Mesothelial cell of epicardium (in vitro differentiated cells): ENCODE data around the gene DGKH. TPM values are rescaled to one million over a fixed set of nuclear protein-coding genes. Genes with fewer than 3 reads are reported as not detected.

Source experiments
- DNase-seq, 2 experiments: peaks; one replicate each; pipeline ENCODE4 v3.0.0; 2021; ENCODE audit warnings: low spot score in 2 of 2; ENCODE audit not compliant: unreplicated experiment in 2 of 2
- H3K27ac Mint-ChIP-seq: 2 replicates; pipeline ENCODE4 v1.8.0; 2021; ENCODE audit warnings: mixed read lengths
- H3K27me3 Mint-ChIP-seq: 2 replicates; pipeline ENCODE4 v1.8.0; 2021; ENCODE audit warnings: low read depth, mixed read lengths
- H3K36me3 Mint-ChIP-seq: 2 replicates; pipeline ENCODE4 v1.8.0; 2021; ENCODE audit warnings: mixed read lengths
- H3K4me1 Mint-ChIP-seq: 2 replicates; pipeline ENCODE4 v1.8.0; 2021; ENCODE audit warnings: mixed read lengths
- H3K4me3 Mint-ChIP-seq: 2 replicates; pipeline ENCODE4 v1.8.0; 2021; ENCODE audit warnings: mild to moderate bottlenecking, moderate library complexity, mixed read lengths
- H3K9me3 Mint-ChIP-seq: 2 replicates; pipeline ENCODE4 v1.8.0; 2021; ENCODE audit warnings: mixed read lengths
- CTCF ChIP-seq: fragments of 200-600 bp; sonication (generic); IDR thresholded peaks from one replicate; pipeline ENCODE4 v1.5.0; 2021; ENCODE audit warnings: antibody characterized with exemption; ENCODE audit not compliant: unreplicated experiment
- total RNA-seq: library from RNA; stranded (reverse); gene quantifications from 3 replicates; pipeline ENCODE4 v1.2.1, GENCODE V29; 2021

Gene DGKH
- total RNA-seq, 1 donor from 2014 or later, result 9.2 TPM

- Mint-ChIP-seq H3K27ac (no peak overlapping the region), H3K4me3 (no peak overlapping the region), H3K27me3 (no peaks in the 10 kb centered on the region), H3K36me3 (no peaks in the 10 kb centered on the region), H3K4me1 (peaks cover 17% of the 10 kb centered on the region), H3K9me3 (peaks cover 4% of the 10 kb centered on the region)
- DNase-seq, result no peak
- TF ChIP-seq CTCF, result no peak
Observed at GRCh38 chr13:42109957-42110356, 61.5 kb downstream of the DGKH start.

DNA sequence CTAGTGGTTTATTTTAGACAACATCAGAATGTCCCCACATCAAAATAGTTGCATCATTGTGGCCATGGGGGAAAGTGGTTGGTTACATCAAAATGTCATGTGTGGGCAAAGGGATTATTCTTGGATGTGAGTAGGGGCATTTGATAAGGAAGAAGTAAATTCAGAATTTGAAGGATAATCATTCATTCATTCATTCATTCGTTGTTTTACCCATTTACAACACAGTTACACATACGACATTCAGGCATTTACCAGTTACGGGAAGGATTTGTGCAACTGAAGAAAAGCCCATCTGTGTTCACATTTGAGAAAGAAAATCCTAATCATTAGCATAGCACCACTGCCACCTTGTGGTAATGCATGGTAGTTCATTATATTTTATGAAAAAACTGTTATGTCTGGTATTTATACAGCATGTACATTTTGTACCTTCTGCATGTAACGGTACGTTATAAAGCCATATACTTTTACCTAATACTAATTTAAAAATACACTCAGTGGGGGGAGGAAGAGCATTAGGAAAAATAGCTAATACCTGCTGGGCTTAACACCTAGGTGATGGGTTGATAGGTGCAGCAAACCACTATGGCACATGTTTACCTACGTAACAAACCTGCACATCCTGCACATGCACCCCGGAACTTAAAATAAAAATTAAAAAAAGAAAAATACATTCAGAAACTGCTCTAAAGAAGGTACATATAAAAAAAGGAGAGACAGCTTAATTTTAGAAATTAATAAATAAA, 62.1 kb downstream of the DGKH start:
- H3K9me3 Mint-ChIP-seq, result peaks cover 4% of the 10 kb centered on the region
- H3K36me3 Mint-ChIP-seq, result no peaks in the 10 kb centered on the region
- peak; percentile 98 for TF ChIP-seq CTCF
- H3K27ac Mint-ChIP-seq, result no peak overlapping the region
- H3K27me3 Mint-ChIP-seq, result no peaks in the 10 kb centered on the region
- H3K4me1 Mint-ChIP-seq, result peaks cover 16% of the 10 kb centered on the region
- H3K4me3 Mint-ChIP-seq, result no peak overlapping the region
- no peak for DNase-seq

DNA sequence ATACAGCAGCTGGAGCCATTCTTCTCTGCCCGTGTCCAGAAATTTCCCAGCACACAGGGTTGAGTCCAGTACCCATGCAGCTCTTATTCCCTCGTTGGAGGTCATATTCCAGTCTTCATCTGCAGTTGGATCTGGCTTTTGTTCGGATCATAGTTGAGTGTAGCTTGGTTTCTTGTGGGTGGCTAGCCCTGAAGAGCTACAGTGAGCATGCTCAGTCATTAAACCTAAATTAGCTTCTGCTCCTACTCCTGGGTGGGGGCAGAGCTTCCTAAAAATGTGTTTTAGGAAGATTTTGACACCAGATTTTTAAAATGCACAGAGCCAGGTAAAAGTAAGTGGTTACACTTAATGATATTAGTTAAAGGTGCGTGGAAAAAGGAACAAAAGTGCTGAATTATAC, 64.4 kb downstream of the DGKH start:
- peaks cover 18% of the 10 kb centered on the region for H3K4me1 Mint-ChIP-seq
- no peak overlapping the region for H3K27ac Mint-ChIP-seq
- H3K36me3 Mint-ChIP-seq, result no peaks in the 10 kb centered on the region
- H3K4me3 Mint-ChIP-seq, result no peak overlapping the region
- no peak for DNase-seq
- peaks cover 4% of the 10 kb centered on the region for H3K9me3 Mint-ChIP-seq
- H3K27me3 Mint-ChIP-seq, result no peaks in the 10 kb centered on the region
- TF ChIP-seq CTCF, result no peak

DNA sequence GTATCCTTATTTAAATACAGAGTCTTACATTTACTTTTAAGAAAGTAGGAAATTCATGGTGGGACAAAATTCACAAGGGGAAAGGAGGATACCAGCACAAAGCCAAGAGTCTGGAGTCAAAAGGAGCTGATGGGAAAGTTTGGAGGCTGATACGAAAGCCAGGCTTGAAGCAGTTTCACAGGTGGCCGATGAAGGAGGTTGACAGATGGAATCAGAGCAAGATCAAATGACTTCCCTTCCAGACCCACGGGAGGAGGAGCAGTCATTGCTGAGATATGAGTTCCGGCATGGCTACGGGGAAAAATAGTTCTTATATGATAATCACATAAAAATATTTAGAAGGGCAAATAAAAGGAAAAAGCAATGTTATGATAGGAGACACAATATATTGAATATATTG, 65.0 kb downstream of the DGKH start:
- peak overlapping the region; percentile 23 for H3K27ac Mint-ChIP-seq
- H3K4me1 Mint-ChIP-seq, result peaks cover 18% of the 10 kb centered on the region
- H3K9me3 Mint-ChIP-seq, result no peaks in the 10 kb centered on the region
- no peak for TF ChIP-seq CTCF
- no peaks in the 10 kb centered on the region for H3K27me3 Mint-ChIP-seq
- DNase-seq, result no peak
- no peaks in the 10 kb centered on the region for H3K36me3 Mint-ChIP-seq
- peak overlapping the region; percentile 6 for H3K4me3 Mint-ChIP-seq

GRCh38 chr13:42114278-42114677, 65.8 kb downstream of the DGKH start:
- no peak overlapping the region for H3K4me3 Mint-ChIP-seq
- H3K27me3 Mint-ChIP-seq, result no peaks in the 10 kb centered on the region
- TF ChIP-seq CTCF, result no peak
- no peaks in the 10 kb centered on the region for H3K36me3 Mint-ChIP-seq
- peaks cover 18% of the 10 kb centered on the region for H3K4me1 Mint-ChIP-seq
- no peak for DNase-seq
- H3K27ac Mint-ChIP-seq, result no peak overlapping the region
- no peaks in the 10 kb centered on the region for H3K9me3 Mint-ChIP-seq
